WI38 (cell line): ENCODE data around the gene NEURL3.
A peak's percentile ranks its signal among the peaks of the same experiment; 100 is the strongest.
"Not testable (repeated sequence)": the region's sequence is repeated elsewhere in the genome, so short reads cannot be mapped to it uniquely, and the experiment has no call there.

Experiments
- H3K4me3 ChIP-seq: 2 replicates; pipeline ENCODE4 v1.5.1; 2011; ENCODE audit warnings: low read depth, mild to moderate bottlenecking, control low read depth, low read length
- CTCF ChIP-seq: IDR thresholded peaks from 2 replicates; pipeline ENCODE4 v1.5.1; 2012; ENCODE audit warnings: low read depth, mild to moderate bottlenecking, control low read depth, low read length

Gene NEURL3

DNA sequence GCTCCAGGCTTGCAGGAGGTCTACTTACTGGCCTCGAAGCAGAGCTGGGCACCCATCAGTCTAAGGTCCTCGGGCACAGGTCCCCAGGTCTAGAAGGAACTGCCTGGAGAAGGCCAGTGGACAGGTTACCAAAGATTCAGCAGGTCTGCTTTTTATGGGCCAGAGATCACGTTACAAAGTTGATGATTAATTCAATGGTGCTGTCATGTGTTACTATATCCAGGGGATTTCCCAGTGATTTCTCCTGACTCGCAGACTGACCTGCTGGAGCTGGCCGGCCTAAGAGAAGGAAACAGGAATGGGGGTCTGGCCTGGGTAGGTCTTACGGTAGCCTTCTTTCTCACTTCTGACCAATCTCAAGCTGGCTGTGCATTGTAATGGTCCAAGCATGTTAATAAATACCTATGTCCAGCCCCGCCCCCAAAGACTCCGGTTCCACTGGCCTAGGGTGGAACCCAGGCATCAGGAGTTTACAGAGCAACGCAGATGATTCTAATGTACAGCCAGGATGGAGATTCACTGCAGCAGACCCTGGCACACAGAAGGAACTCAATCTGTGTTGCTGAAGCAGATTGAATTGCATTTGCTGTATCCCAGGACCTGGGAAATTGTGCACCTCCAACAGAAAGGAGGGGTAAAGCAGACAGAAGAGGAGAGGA lies at the start of gene NEURL3:
Gene NEURL3 (minus strand): TSS at position 127 of the 659 bp plus-strand sequence. CDS start 71 bp downstream, at position 56.
- no peak within 1 kb of the TSS for H3K4me3 ChIP-seq
- TF ChIP-seq CTCF = no peak

DNA sequence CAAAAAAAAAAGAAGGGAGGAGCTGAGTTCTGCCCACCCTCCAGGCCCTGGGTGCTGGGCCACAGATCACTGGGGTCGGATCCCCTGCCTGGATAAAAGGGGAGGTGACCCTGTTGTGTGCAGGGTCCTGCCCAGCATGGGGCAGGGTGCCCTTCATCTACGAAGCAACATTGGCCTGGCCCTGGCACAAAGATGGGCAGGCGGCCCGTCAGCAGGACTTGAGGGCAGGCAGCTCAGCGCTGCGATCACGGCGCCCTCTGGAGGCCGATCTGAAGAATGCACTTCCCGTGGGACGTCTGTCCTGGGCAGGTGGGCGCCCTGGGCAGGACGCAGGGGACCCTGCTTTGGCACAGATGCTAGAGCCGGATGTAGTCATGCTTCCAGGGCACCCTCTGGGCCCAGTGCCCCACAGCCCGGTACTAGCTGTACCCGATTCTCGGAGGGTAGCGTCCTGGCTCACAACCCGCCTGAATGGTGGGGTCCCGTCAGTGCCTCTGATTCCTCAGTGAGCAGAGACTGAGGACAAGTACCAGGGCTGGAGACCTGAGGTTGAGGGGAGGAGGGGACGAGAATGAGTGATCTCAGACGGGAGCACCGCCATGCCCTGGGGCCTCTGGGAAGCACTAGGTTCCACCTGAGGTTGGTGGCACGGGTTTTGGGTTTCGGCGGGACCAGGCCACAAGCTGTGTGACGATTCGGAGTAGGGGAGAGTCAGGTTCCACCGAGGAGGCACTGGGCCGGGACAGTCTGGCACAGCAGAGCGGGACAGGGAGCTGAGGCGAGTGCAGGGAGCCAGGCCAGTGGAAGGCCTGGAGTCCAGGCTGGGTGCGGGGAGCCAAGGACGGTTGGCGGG lies 49.4 kb upstream of the NEURL3 start:
- no peak overlapping the region for H3K4me3 ChIP-seq
- TF ChIP-seq CTCF = peak; percentile 83

GRCh38 chr2:96553957-96554292 lies 48.8 kb upstream of the NEURL3 start:
- not testable (repeated sequence) for H3K4me3 ChIP-seq

DNA sequence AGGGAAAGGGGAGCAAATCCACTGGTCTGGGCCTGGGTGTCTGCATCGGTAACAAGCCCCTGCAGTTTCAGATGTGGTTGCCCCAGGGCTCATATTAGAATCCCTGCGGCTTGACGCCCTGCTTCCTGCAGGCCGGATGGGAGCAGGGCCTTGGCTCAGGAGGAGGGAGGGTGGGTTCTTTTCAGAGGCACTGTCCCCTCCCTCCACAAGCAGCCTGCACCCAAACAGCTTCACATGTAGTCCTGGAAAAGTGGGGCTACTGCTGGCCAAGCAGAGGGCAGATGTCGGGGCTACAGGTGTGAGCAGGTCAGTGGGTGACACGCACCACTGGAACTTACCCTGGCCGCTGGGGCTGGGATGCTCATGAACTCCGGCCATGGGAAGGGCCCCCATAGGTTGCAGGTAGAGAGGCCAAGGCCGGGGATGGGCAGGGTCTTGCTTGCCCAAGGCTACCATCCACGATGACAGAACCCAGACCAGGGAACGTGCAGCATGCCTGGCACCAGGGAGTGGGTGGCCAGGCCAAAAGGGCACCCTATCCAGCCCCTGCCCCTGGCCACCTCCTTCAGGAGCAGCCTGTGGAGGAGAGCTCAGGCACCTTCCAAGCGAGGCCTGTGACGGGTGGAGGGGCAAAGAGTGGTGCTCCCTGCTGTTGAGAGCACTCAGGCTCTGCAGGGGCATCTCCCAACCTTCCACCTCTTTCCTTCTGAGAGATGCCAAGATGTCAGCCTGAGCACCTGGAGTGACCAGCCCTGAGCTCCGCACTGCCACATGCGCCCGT lies 48.2 kb upstream of the NEURL3 start:
- no peak overlapping the region for H3K4me3 ChIP-seq
- TF ChIP-seq CTCF = no peak

- no peak for TF ChIP-seq CTCF
- no peak overlapping the region for H3K4me3 ChIP-seq
These were observed 47.4 kb upstream of the NEURL3 start for GRCh38 chr2:96552315-96553175.

- no peak for TF ChIP-seq CTCF
- H3K4me3 ChIP-seq = no peak overlapping the region
These were observed 46.6 kb upstream of the NEURL3 start for GRCh38 chr2:96551605-96552314.
